ENCODE measurements around the gene HSPA6. TPM values are rescaled to one million over a fixed set of nuclear protein-coding genes. Genes with fewer than 3 reads are reported as not detected.

Gene HSPA6
- total and polyA plus RNA-seq, 10 of the 15 experiments (the other 5 are each of a cell fraction or from before 2014, with no cell fraction given): 0.05 to 8.8 (median 0.66) TPM

- H3K79me2 ChIP-seq (ENCODE audit: control insufficient read depth, insufficient read depth, low read length): no peaks in the 10 kb centered on the region
- TF ChIP-seq BCL3 (IDR thresholded peaks at IDR 0.05; ENCODE audit: borderline replicate concordance, insufficient read depth, low read depth, low read length, poor library complexity, severe bottlenecking): peak; percentile 29
- TF ChIP-seq CBFB (IDR thresholded peaks at IDR 0.05; ENCODE audit: low read depth): 0 out of 2 replicates have a peak, but pooled peaks have one; percentile 24
- 0 out of 2 replicates have a peak, but pooled peaks have one; percentile 25 for TF ChIP-seq IKZF1 (conservative IDR thresholded peaks at IDR 0.05)
- TF ChIP-seq TCF7 (IDR thresholded peaks at IDR 0.05; ENCODE audit: borderline replicate concordance): no peak
- TF ChIP-seq RAD51 (IDR thresholded peaks at IDR 0.05): peak; percentile 32; the same call in 1 of the 2 replicates
- TF ChIP-seq NR2C2 (IDR thresholded peaks at IDR 0.05; ENCODE audit: borderline replicate concordance, control insufficient read depth, insufficient read length, low read depth): no peak
- TF ChIP-seq USF1 (IDR thresholded peaks at IDR 0.05; ENCODE audit: borderline replicate concordance, extremely low read length, insufficient read depth, low read depth, low read length): peak; percentile 5
- peak; percentile 52 for TF ChIP-seq RUNX3 (IDR thresholded peaks at IDR 0.05; ENCODE audit: low read length)
- H3K27me3 ChIP-seq (replicated peaks in 1 of 2; ENCODE audit: control insufficient read depth in 2 of 2, insufficient read depth in 2 of 2, low read length in 1 of 2): no peaks in the 10 kb centered on the region
- no peak overlapping the region for H2AFZ ChIP-seq (ENCODE audit: control insufficient read depth, low read depth, low read length)
- H3K36me3 ChIP-seq (ENCODE audit: control insufficient read depth in 2 of 2, insufficient read depth in 2 of 2, low read length in 1 of 2): no peaks in the 10 kb centered on the region
- RAD21 ChIA-PET (ENCODE audit: unreplicated experiment): interaction anchor here (1.1 to 1.3 kb wide), 2 partner anchors 12 to 33 kb away, joined by 3 to 5 read pairs; no protein-coding TSS in a partner anchor
- WGBS (ENCODE audit: insufficient coverage, insufficient replicate concordance, low lambda C conversion rate, missing lambda C conversion rate): 47% methylated on average over 15 of the region's 15 CpGs
- no peak overlapping the region for H3K27ac ChIP-seq (ENCODE audit: control insufficient read depth, insufficient read depth)
- intact Hi-C loops (cut with micrococcal nuclease; ENCODE audit: unreplicated experiment) (no loop called here), in situ Hi-C loops (cut with MboI) (no loop called here)
- no peak overlapping the region for H3K9ac ChIP-seq (ENCODE audit: control insufficient read depth, insufficient read depth, low read length)
- H4K20me1 ChIP-seq (ENCODE audit: control insufficient read depth, insufficient read depth): no peaks in the 10 kb centered on the region
- SMC1A ChIA-PET (ENCODE audit: uncharacterized antibody, unreplicated experiment): interaction anchor here (1.5 to 1.8 kb wide), 2 partner anchors 11 to 12 kb away, joined by 4 to 5 read pairs; no protein-coding TSS in a partner anchor
- ATAC-seq (peak; percentile 14; the same call in 2 of the 3 replicates), DNase-seq (ENCODE audit: low read depth, low spot score) (no peak), FAIRE-seq (no peak)
- BruUV-seq (replicated peaks): no TSS peak
- H3K4me2 ChIP-seq (ENCODE audit: control insufficient read depth, insufficient read depth): no peak overlapping the region
- CTCF ChIA-PET: interaction anchor here (0.7 to 1.9 kb wide), 4 partner anchors 11 to 287 kb away, joined by 3 to 5 read pairs (median 4); no protein-coding TSS in a partner anchor
- peaks cover 7% of the 10 kb centered on the region for H3K4me1 ChIP-seq (ENCODE audit: control insufficient read depth, insufficient read depth, low read length)
- POLR2A ChIA-PET: interaction anchor here (1.1 to 1.6 kb wide), 2 partner anchors 11 to 232 kb away, joined by 3 read pairs; no protein-coding TSS in a partner anchor
- H3K9me3 ChIP-seq (replicated peaks; ENCODE audit: control insufficient read depth, insufficient read depth, low read length): no peaks in the 10 kb centered on the region
- H3K4me3 ChIP-seq: no peak overlapping the region
These were observed 17.8 kb upstream of the HSPA6 start for GRCh38 chr1:161506336-161507223.

Measured in GM12878 (cell line).